Erythroblast (primary cell): Measurements from ENCODE around the gene ATXN3L.

ENCODE experiments used
- DNase-seq, 2 experiments: peaks; one replicate each; lab custom pipeline; 2025; lab: John Stamatoyannopoulos, UW
- GATA1 ChIP-seq: IDR thresholded peaks from 2 replicates; pipeline ENCODE4 v1.6.1; 2011; ENCODE audit warnings: low read depth, mild to moderate bottlenecking, control low read depth, low read length, moderate library complexity
- POLR2A ChIP-seq: IDR thresholded peaks from 2 replicates; pipeline ENCODE4 v1.6.1; 2011; ENCODE audit warnings: mild to moderate bottlenecking, low read length

The ATXN3L gene

GRCh38 chrX:13319953-13320352, at the start of gene ATXN3L:
Gene ATXN3L, minus strand, starts transcription at chrX:13320053. Its CDS starts 119 bp downstream, at chrX:13319934.
- TF ChIP-seq GATA1 (no peak), POLR2A (no peak)
- DNase-seq = no peak

DNA sequence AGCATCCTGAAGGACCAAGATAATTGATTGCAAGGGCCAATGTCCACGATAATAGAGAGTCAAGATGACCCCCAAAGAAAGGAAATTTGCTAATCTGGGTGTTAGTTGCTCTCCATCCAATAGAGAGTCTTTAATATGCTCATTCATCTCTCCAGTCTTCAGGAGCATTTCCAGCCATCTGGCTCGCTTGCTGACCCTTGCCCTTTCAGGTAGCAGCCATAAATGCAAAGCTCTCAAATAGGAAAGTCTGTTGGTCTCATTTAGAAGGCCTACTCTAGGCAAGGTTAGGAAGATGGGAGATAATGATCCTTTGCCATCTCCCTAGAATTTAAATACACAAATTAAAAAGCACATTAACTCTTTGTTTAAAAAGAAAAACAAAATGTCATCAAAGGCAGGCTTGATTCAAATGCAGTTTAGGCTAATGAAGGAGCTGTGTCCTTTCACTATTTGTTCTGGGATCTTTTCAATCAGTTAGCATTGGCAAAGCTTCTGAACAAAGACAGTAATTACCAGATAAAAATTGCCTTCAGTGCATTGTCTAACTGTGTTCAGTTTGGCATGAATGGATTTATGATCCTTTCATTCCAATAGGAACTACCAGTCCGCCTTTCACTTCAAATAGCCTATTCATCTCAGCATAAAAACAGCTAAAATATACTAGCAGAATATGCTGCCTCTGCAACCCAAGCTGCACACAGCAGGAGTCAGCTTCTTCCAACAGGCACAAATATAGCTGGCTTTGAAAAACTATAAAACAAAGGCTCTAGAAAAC, 49.6 kb upstream of the ATXN3L start:
- TF ChIP-seq GATA1 (no peak), POLR2A (no peak)
- DNase-seq = no peak

- TF ChIP-seq GATA1 (no peak), POLR2A (no peak)
- DNase-seq = no peak
These were observed 48.1 kb upstream of the ATXN3L start for GRCh38 chrX:13367950-13368349.

DNA sequence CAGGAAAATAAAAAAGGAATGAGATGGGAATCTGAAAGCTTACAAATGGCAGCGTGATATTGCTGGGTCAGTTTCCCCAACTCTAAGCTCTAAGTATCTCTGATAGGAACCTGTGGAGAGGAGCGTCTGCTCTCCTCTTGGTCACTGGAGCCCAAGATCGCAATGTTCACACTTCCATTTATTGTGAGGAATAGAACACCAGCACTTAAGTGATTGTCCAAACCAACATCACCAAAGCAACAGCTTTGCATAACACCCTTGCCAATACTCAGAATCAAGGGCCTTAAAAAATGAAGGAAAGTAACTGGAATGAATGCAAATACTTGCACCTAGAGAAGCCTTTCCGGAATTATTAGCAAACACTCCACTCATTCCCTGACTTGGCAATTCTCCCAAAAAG, 46.8 kb upstream of the ATXN3L start:
- TF ChIP-seq POLR2A = no peak
- no peak for TF ChIP-seq GATA1

DNA sequence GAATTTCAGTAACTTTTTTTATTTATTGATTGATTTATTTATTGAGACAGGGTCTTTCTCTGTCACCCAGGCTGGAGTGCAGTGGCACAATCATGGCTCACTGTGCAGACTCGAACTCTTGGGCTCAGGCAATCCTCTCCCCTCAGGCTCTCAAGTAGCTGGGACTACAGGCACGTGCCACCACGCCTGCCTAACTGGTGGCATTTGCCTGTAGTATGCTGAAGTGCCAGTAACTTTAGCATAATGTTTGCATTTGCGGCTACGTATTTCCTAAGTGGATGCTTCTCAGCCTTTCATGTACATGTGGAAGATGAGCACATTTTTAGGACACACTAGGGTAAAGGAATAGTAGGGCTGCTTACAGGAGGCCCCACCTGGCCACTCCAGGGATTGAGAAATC, 45.3 kb upstream of the ATXN3L start:
- DNase-seq = no peak
- TF ChIP-seq POLR2A (no peak), GATA1 (no peak)

More for the DNA sequence above, 46.8 kb upstream of the ATXN3L start:
- DNase-seq = no peak

DNA sequence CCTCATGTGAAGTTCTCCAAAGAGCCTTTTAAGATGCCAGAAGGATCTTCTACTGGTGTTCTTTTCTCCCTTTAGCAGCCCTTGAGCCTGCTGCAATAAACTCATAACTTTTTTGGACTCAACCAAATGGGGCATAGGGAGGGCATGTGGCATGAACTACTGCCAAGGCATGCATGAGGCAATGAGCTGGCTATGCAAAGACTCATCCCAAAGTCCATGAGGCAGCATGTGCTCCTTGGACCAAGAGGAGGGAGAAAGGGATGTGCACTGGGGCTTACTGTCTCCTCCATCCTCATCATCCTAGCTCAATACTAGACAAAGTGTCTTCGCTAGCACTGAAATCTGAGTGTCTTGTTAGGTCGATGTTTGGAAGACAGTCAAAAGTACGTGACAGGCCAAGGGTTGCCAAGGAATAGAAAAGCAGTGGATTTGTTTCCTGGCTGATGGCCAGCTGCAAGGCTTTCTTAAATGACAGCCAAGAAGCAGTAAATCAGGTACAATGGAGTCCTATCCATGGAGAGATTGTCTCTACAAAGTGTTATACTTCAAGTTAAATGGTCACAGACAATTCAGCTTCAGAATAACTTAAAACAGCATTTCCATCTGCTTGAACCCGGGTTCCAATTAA, 44.5 kb upstream of the ATXN3L start:
- no peak for DNase-seq
- no peak for TF ChIP-seq GATA1
- no peak for TF ChIP-seq POLR2A

GRCh38 chrX:13360146-13360545, 40.3 kb upstream of the ATXN3L start:
- no peak for TF ChIP-seq GATA1
- no peak for TF ChIP-seq POLR2A
- DNase-seq = no peak

- TF ChIP-seq GATA1 = no peak
- no peak for TF ChIP-seq POLR2A
- DNase-seq = no peak
These were observed 38.1 kb upstream of the ATXN3L start for GRCh38 chrX:13357925-13358324.

GRCh38 chrX:13346646-13347045, 26.8 kb upstream of the ATXN3L start:
- DNase-seq = no peak
- no peak for TF ChIP-seq POLR2A
- no peak for TF ChIP-seq GATA1

GRCh38 chrX:13345438-13345837, 25.6 kb upstream of the ATXN3L start:
- no peak for DNase-seq

DNA sequence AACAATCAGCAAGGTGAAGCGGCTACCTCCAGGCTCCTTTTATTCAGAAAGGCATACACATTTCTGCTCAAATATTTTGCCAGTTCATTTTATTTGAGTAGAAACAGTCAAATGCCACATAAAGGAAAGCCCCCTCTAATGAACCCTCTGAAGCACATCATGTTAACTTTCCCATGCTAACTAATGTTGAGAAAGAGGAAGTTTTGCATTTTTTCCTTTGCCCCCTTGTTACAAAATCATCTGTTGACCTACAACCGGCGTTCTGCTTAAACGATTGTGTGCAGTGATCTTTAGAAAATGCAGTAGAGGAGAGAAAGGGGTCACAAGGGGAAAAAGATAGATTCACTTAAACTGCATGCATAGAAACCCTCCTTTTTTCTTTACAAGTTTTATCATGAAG, 25.2 kb upstream of the ATXN3L start:
- TF ChIP-seq POLR2A (no peak), GATA1 (no peak)
- DNase-seq = no peak

More at GRCh38 chrX:13345438-13345837, 25.6 kb upstream of the ATXN3L start:
- no peak for TF ChIP-seq GATA1
- no peak for TF ChIP-seq POLR2A

DNA sequence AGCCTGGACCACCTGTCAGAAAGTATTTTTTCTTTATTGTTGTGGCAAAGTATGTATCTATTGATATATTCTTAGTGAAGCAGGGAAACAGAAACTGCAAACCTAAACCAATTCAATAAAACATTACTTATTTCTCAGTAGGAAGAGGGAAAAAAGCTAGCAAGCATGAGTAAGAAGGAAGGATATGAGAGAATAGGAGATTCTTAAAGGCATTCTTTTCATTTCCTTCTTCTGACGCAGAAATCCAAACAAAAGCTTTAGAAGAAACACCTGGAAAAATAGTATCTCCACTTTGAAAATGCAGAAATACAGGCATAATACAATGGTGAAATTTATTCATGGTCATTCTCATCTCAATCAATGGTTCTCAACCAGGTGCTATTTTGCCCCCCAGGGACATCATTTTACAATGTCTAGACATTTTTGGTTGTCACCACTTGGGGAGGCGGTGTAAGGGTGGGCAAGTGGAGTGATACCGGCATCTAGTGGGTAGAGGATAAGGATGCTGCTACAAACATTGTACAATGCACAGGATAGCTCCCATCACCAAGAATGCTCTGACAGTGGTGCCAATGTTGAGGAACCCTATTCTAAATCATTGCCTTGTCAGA, 21.7 kb upstream of the ATXN3L start:
- peak in 1 of 2 experiments; percentile 0 for DNase-seq
- TF ChIP-seq POLR2A = no peak
- TF ChIP-seq GATA1 = no peak

- no peak for TF ChIP-seq POLR2A
- no peak for TF ChIP-seq GATA1
- no peak for DNase-seq
These were observed 20.4 kb upstream of the ATXN3L start for GRCh38 chrX:13340182-13340791.

- no peak for DNase-seq
- TF ChIP-seq POLR2A (no peak), GATA1 (no peak)
These were observed 19.8 kb upstream of the ATXN3L start for GRCh38 chrX:13339607-13340006.
